Effector memory CD4-positive, alpha-beta T cell (primary cell): ENCODE data around the gene N4BP2L1.

Source experiments
- DNase-seq, 3 donors: peaks; one replicate each; pipeline ENCODE4 v3.0.0-alpha.2; 2020
- H3K27ac ChIP-seq: 2 replicates; pipeline ENCODE4 v1.7.0; 2013; ENCODE audit warnings: mild to moderate bottlenecking, low read length, moderate library complexity; ENCODE audit not compliant: insufficient read depth, poor library complexity, severe bottlenecking
- H3K27me3 ChIP-seq: replicated peaks from 2 replicates; pipeline ENCODE4 v1.7.0; 2013; ENCODE audit warnings: mild to moderate bottlenecking, low read length; ENCODE audit not compliant: insufficient read depth, control insufficient read depth, poor library complexity, severe bottlenecking
- H3K36me3 ChIP-seq: 2 replicates; pipeline ENCODE4 v1.7.0; 2013; ENCODE audit warnings: mild to moderate bottlenecking, low read length, moderate library complexity; ENCODE audit not compliant: control insufficient read depth, insufficient read depth
- H3K4me1 ChIP-seq: 2 replicates; pipeline ENCODE4 v1.7.0; 2013; ENCODE audit warnings: low read length, mild to moderate bottlenecking; ENCODE audit not compliant: control insufficient read depth, insufficient read depth, poor library complexity, severe bottlenecking
- H3K4me3 ChIP-seq: 2 replicates; pipeline ENCODE4 v1.7.0; 2013; ENCODE audit warnings: low read length, low read depth, mild to moderate bottlenecking; ENCODE audit not compliant: insufficient read depth, poor library complexity, severe bottlenecking
- H3K9me3 ChIP-seq: 2 replicates; pipeline ENCODE4 v1.7.0; 2013; ENCODE audit warnings: mild to moderate bottlenecking, low read length, moderate library complexity; ENCODE audit not compliant: control insufficient read depth

The N4BP2L1 gene

DNA sequence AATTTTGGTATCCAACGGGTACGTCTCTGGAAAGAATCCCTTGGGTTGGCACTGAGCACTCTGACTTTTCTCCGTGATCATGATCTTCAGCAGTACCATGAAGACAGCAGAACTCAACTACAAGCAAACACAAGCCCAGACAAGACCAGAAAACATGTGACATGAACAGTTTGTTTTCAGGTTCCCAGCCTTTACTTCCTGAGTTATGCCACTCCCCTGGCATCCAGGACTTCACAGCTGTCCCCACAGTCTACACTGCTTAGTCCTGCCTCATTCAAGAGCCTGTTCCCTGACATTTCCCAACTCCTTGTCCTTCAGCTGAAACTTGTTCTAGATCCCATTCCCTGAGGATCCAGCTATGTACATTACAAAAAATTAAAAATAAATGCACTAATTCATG is 4.9 kb upstream of the N4BP2L1 start:
- Histone ChIP-seq H3K36me3 (no peaks in the 10 kb centered on the region), H3K4me1 (peaks cover 10% of the 10 kb centered on the region), H3K4me3 (no peak overlapping the region), H3K27ac (no peak overlapping the region), H3K27me3 (no peaks in the 10 kb centered on the region), H3K9me3 (no peaks in the 10 kb centered on the region)
- no peak for DNase-seq

DNA sequence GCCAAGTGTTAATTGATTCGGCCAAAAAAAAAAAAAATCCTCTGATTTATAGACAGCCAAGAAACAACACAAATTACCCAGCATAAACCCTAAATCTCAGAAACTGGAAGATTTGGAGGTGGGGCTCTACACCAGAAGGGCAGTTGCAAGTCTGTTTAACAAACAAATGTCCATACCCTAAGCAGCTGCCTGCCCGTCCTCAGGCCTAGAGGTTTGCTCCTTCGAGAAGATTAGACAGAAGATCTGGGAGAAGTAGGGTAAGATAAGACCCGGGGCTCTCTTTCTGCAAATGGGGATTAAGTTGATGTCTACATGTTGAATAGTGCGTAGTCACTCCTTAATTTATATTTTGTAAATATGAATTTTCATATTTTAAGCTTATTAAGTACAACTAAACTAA is 3.4 kb upstream of the N4BP2L1 start:
- no peaks in the 10 kb centered on the region for H3K9me3 ChIP-seq
- H3K27ac ChIP-seq = no peak overlapping the region
- no peaks in the 10 kb centered on the region for H3K27me3 ChIP-seq
- peaks cover 10% of the 10 kb centered on the region for H3K4me1 ChIP-seq
- DNase-seq = no peak
- H3K4me3 ChIP-seq = no peak overlapping the region
- H3K36me3 ChIP-seq = no peaks in the 10 kb centered on the region

DNA sequence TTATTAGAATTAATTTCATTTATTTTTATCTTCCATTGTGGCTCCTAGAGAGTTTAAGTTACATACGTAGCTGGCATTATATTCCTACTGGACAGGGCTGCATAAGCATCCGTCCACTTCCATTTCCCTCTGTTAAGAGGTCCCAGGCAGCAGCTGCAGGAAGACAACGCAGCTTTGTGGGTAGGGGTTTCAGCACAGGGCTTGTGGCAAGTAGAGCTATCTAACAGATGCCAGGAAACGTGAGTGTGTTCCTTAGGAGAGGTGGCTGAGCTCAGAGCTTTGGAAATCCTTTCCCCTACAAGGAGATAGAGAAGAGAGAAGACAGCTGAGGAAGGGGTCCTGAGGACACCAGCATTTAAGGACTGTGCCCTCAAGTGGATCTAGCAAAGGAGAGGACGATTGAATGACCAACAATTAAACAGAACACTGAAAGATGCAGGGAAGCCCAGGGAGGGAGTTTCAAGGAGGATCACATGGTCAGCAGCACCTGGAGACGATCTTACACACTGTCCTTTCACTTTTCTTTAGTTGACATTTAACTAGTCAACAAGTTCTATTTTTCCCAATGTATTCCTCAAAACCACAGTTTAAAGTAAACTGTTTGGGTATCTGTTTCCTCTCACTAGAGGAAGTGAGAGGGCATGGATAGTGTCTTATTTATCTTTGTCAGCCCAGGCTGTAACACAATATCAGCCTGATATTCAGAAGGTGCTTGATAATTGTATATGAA is 2.3 kb upstream of the N4BP2L1 start:
- no peak for DNase-seq
- no peak overlapping the region for H3K27ac ChIP-seq
- peaks cover 14% of the 10 kb centered on the region for H3K4me1 ChIP-seq
- H3K9me3 ChIP-seq = no peaks in the 10 kb centered on the region
- no peak overlapping the region for H3K4me3 ChIP-seq
- H3K27me3 ChIP-seq = no peaks in the 10 kb centered on the region
- no peaks in the 10 kb centered on the region for H3K36me3 ChIP-seq

DNA sequence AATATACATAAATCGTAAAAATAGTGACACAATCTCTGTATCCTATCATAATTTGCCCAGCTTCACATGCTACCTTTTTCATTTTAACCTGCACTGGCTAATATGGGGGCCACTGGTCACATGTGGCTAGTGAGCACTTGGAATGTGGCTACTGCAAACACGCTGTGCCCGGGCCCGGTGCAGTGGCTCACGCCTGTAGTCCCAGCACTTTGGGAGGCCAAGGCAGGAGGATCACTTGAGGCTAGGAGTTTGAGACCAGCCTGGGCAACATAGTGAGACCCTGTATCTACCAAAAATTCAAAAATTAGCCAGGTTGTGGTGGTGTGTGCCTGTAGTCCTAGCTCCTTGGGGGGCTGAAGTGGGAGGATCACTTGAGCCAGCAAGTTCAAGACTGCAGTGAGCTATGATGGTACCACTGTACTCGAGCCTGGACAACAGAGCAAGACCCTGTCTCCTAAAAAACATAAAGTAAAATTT is 1.5 kb upstream of the N4BP2L1 start:
- Histone ChIP-seq H3K4me3 (no peak overlapping the region), H3K4me1 (peaks cover 14% of the 10 kb centered on the region), H3K9me3 (no peaks in the 10 kb centered on the region), H3K27me3 (no peaks in the 10 kb centered on the region), H3K36me3 (no peaks in the 10 kb centered on the region), H3K27ac (no peak overlapping the region)
- no peak for DNase-seq

DNA sequence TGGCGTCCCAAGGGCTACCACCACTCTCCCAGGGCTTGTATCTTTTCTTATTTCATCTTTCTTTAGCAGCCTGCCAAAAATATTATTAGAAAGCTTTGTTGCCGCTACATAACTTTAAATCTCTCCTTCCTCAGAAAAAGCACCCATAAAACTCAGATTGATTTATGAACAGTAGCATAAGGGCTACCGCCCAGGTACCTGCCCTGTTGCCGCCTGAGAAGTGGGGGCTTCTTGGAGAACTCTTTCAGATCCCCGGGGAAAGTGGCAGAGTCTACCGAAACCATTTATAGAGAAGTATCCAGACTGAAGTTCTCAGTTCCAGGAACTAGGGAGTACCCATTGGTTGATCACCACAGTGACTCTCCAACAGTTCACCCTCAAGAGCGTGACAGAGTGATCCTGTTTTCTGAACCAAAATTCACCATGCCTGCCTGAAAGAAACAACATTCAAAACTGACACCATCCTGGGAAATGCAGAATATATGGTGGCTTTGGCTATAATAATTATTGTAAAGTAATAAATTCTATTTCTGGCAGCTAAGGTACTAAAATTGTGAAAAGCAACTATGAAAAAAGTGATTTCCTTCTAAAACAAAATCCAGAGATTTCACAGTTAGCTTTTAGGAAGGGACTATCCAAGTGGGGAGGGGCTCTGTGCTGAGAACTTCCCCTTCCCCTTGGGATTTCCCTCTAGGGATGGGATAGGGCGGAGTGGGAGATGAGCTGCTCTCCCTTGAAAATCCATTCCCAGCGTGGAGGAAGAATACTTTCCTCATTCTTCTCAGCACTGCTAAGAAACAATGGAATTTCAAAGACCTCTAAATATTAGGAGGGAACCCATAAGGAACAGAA is 877 bp upstream of the N4BP2L1 start:
- Histone ChIP-seq H3K27ac (peak overlapping the region; percentile 82), H3K9me3 (no peaks in the 10 kb centered on the region), H3K27me3 (no peaks in the 10 kb centered on the region), H3K36me3 (no peaks in the 10 kb centered on the region), H3K4me3 (peak overlapping the region; percentile 75), H3K4me1 (peaks cover 14% of the 10 kb centered on the region)
- no peak for DNase-seq

DNA sequence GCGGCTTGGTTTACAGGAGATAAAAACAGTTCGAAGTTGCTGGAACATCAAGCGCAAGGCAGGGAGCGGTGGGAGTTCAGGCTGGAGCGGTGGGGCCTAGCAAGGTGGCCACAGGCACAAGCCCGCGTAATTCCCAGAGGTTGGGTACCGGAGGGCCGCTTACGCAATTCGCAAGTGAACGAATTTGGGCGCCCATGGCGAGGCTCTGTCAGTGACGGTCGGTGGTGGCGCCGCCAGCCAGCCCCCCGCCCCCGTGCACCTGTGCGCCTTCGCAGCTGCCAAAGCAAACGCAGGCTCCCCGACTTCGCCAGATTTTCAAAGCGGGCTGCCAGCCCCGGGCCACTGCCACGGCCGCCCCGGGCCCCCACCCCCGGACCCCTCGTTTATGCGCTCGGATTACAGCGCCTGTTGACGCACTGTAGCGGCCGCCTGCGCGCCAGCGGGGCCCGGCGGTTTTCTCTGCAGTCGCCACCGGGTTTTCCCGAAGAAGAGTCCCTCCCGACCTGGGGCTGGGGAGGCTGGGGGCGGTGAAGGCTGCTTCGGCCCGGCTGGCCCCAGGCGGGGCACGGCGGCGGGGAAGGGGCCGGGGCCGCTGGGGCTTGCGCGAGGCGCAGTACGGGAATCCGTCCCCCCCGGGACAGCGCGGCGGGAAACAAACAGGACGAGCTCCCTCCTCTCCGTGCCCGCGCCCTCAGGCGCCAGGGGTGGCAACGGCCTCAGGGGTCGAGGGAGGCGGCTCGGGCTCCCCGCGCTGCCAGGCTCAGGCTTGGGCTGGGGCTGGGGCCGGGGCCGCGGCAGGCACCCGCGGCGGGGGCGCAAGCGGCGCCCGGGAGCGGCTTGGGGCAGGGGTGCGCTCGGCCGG is 709 bp downstream of the N4BP2L1 start:
- peak overlapping the region; percentile 82 for H3K27ac ChIP-seq
- no peaks in the 10 kb centered on the region for H3K27me3 ChIP-seq
- no peaks in the 10 kb centered on the region for H3K9me3 ChIP-seq
- H3K4me3 ChIP-seq = peak overlapping the region; percentile 75
- peak; percentile 40 to 47 (median 45) for DNase-seq
- peaks cover 14% of the 10 kb centered on the region for H3K4me1 ChIP-seq
- no peaks in the 10 kb centered on the region for H3K36me3 ChIP-seq

DNA sequence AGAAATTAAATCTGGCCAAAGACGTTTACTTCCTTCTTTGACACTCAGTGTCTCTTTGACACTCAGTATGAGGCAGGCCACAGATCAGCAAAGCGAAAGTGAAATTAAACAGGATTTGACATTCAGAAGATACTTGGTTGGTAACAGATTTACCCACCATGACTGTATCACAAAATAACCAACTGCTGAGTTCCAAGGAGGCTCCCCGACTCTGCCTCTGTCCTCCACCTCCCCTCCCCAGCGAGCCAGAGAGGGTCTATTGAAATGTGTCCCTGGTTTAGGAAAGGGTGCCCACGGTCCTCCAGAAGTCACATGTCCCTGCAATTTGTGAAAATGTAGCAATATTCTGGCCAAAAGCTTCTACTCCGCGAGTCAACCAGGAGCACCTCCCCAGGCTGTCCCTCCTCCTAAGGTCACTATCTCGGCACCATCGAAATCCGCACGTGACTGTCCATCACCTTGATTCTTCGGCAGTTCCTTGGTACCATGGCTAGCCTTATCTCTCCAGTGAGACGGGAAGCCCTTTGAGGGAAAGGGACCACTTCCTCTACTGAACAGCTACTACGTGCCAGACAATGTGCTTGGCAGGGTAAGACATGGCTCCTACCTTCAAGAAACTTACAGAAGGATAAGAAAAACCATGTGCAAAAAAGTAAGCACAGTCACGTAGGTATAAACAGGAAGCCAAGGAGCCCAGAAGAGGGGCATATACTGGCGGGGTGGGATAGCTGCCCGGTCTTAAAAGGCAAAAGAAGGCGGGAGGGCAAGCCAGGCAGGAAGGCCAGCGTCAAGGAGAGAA is 1.5 kb downstream of the N4BP2L1 start:
- Histone ChIP-seq H3K27ac (peak overlapping the region; percentile 82), H3K36me3 (no peaks in the 10 kb centered on the region), H3K9me3 (no peaks in the 10 kb centered on the region), H3K27me3 (no peaks in the 10 kb centered on the region), H3K4me1 (peaks cover 14% of the 10 kb centered on the region), H3K4me3 (peak overlapping the region; percentile 75)
- peak; percentile 8 to 29 (median 12) for DNase-seq

DNA sequence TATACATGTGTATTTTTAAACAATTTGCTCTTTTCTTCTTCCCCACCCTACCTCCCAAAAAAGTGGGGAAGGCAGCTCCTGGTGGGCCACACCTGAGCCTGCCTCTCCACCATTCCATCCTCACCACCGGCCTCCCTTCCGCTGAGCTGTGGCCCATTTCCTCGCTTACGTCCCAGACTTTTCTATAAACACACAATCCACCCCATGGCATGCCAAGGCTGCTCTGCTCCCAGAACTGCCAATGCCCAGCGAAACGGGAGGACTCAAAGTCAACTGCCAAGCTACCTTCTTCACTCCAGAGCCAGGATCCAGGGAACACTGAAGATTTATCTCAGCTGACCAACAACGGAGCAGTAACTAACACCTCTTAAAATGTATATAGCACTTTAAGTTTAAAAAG is 2.8 kb downstream of the N4BP2L1 start:
- Histone ChIP-seq H3K4me3 (no peak overlapping the region), H3K27me3 (no peaks in the 10 kb centered on the region), H3K36me3 (no peaks in the 10 kb centered on the region), H3K4me1 (peaks cover 14% of the 10 kb centered on the region), H3K9me3 (no peaks in the 10 kb centered on the region), H3K27ac (no peak overlapping the region)
- DNase-seq = no peak

DNA sequence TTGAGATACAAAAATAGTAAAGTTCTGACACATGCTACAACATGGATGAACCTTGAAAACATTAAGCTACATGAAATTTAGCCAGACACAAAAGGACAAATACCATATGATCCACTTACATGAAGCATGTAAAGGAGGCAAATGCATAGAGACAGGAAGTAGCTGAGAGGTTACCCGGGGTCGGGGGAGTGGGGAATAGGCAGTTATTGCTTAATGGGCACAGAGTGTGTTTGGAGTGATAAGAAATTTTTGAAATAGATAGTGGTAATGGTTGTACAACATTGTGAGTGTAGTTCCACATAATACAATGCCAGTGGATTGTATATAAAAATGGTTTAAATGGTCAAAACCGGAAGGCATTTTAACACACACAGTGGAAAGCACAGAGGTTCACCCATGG is 4.3 kb downstream of the N4BP2L1 start:
- no peaks in the 10 kb centered on the region for H3K27me3 ChIP-seq
- no peak for DNase-seq
- no peak overlapping the region for H3K4me3 ChIP-seq
- H3K36me3 ChIP-seq = peaks cover 5% of the 10 kb centered on the region
- peaks cover 8% of the 10 kb centered on the region for H3K4me1 ChIP-seq
- no peaks in the 10 kb centered on the region for H3K9me3 ChIP-seq
- H3K27ac ChIP-seq = no peak overlapping the region
